ENCODE results near the gene FADS1. TPM values are rescaled to one million over a fixed set of nuclear protein-coding genes. Genes with fewer than 3 reads are reported as not detected.
A peak's percentile ranks its signal among the peaks of the same experiment; 100 is the strongest.

The FADS1 gene
- total and polyA plus RNA-seq, 2 of the 13 experiments (the other 11 are each of a cell fraction or from before 2014, with no cell fraction given) = 91.8 to 108 TPM

GRCh38 chr11:61752117-61752924, 64.5 kb downstream of the FADS1 start, which contains the start of gene MYRF (continued):
- TF ChIP-seq, protein P1, sequence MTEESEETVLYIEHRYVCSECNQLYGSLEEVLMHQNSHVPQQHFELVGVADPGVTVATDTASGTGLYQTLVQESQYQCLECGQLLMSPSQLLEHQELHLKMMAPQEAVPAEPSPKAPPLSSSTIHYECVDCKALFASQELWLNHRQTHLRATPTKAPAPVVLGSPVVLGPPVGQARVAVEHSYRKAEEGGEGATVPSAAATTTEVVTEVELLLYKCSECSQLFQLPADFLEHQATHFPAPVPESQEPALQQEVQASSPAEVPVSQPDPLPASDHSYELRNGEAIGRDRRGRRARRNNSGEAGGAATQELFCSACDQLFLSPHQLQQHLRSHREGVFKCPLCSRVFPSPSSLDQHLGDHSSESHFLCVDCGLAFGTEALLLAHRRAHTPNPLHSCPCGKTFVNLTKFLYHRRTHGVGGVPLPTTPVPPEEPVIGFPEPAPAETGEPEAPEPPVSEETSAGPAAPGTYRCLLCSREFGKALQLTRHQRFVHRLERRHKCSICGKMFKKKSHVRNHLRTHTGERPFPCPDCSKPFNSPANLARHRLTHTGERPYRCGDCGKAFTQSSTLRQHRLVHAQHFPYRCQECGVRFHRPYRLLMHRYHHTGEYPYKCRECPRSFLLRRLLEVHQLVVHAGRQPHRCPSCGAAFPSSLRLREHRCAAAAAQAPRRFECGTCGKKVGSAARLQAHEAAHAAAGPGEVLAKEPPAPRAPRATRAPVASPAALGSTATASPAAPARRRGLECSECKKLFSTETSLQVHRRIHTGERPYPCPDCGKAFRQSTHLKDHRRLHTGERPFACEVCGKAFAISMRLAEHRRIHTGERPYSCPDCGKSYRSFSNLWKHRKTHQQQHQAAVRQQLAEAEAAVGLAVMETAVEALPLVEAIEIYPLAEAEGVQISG (CRISPR knock-in tag; IDR thresholded peaks at IDR 0.05) = no peak
- TF ChIP-seq SMC3 (IDR thresholded peaks at IDR 0.05; ENCODE audit: low read length) = no peak
- TF ChIP-seq ZNF343 (CRISPR knock-in tag; IDR thresholded peaks at IDR 0.05) = no peak
- no peak for TF ChIP-seq PAWR (CRISPR knock-in tag; IDR thresholded peaks at IDR 0.05; ENCODE audit: borderline replicate concordance)
- TF ChIP-seq RBFOX2 (IDR thresholded peaks at IDR 0.05; ENCODE audit: low read depth, low read length) = peak; percentile 70; the same call in 1 of the 2 replicates
- no peak for TF ChIP-seq IRX3 (CRISPR knock-in tag; IDR thresholded peaks at IDR 0.05; ENCODE audit: borderline replicate concordance, low read depth)
- TF ChIP-seq AGO2 (optimal IDR thresholded peaks at IDR 0.05; ENCODE audit: low read depth, low read length) = peak; percentile 55
- no peak for TF ChIP-seq ZNF513 (CRISPR knock-in tag; conservative IDR thresholded peaks at IDR 0.05)
- TF ChIP-seq RXRA (CRISPR knock-in tag; IDR thresholded peaks at IDR 0.05) = no peak
- no peak for TF ChIP-seq ZNF264 (CRISPR knock-in tag; IDR thresholded peaks at IDR 0.05)
- TF ChIP-seq, protein P2, sequence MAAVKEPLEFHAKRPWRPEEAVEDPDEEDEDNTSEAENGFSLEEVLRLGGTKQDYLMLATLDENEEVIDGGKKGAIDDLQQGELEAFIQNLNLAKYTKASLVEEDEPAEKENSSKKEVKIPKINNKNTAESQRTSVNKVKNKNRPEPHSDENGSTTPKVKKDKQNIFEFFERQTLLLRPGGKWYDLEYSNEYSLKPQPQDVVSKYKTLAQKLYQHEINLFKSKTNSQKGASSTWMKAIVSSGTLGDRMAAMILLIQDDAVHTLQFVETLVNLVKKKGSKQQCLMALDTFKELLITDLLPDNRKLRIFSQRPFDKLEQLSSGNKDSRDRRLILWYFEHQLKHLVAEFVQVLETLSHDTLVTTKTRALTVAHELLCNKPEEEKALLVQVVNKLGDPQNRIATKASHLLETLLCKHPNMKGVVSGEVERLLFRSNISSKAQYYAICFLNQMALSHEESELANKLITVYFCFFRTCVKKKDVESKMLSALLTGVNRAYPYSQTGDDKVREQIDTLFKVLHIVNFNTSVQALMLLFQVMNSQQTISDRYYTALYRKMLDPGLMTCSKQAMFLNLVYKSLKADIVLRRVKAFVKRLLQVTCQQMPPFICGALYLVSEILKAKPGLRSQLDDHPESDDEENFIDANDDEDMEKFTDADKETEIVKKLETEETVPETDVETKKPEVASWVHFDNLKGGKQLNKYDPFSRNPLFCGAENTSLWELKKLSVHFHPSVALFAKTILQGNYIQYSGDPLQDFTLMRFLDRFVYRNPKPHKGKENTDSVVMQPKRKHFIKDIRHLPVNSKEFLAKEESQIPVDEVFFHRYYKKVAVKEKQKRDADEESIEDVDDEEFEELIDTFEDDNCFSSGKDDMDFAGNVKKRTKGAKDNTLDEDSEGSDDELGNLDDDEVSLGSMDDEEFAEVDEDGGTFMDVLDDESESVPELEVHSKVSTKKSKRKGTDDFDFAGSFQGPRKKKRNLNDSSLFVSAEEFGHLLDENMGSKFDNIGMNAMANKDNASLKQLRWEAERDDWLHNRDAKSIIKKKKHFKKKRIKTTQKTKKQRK (IDR thresholded peaks at IDR 0.05; ENCODE audit: low read length) = no peak
- TF ChIP-seq PLRG1 (conservative IDR thresholded peaks at IDR 0.05) = no peak
- TF ChIP-seq, protein P3, sequence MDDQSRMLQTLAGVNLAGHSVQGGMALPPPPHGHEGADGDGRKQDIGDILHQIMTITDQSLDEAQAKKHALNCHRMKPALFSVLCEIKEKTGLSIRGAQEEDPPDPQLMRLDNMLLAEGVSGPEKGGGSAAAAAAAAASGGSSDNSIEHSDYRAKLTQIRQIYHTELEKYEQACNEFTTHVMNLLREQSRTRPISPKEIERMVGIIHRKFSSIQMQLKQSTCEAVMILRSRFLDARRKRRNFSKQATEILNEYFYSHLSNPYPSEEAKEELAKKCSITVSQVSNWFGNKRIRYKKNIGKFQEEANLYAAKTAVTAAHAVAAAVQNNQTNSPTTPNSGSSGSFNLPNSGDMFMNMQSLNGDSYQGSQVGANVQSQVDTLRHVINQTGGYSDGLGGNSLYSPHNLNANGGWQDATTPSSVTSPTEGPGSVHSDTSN (CRISPR knock-in tag; IDR thresholded peaks at IDR 0.05; ENCODE audit: borderline replicate concordance) = no peak
- peak; percentile 49; the same call in 1 of the 2 replicates for TF ChIP-seq SP4 (CRISPR knock-in tag; IDR thresholded peaks at IDR 0.05)
- TF ChIP-seq NFYB (CRISPR knock-in tag; IDR thresholded peaks at IDR 0.05) = no peak
- no peak for TF ChIP-seq TRIM24 (CRISPR knock-in tag; IDR thresholded peaks at IDR 0.05)
- TF ChIP-seq HDAC1 (CRISPR knock-in tag; IDR thresholded peaks at IDR 0.05) = no peak
- TF ChIP-seq, protein P4, sequence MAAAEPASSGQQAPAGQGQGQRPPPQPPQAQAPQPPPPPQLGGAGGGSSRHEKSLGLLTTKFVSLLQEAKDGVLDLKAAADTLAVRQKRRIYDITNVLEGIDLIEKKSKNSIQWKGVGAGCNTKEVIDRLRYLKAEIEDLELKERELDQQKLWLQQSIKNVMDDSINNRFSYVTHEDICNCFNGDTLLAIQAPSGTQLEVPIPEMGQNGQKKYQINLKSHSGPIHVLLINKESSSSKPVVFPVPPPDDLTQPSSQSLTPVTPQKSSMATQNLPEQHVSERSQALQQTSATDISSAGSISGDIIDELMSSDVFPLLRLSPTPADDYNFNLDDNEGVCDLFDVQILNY (CRISPR knock-in tag; conservative IDR thresholded peaks at IDR 0.05) = no peak
- TF ChIP-seq, protein P5, sequence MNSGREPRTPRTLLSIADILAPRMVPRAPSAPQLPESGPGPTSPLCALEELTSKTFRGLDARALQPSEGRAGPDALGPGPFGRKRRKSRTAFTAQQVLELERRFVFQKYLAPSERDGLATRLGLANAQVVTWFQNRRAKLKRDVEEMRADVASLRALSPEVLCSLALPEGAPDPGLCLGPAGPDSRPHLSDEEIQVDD (CRISPR knock-in tag; IDR thresholded peaks at IDR 0.05; ENCODE audit: borderline replicate concordance) = no peak

Measured in HepG2 (cell line).